ENCODE results near the gene CDH23. TPM values are rescaled to one million over a fixed set of nuclear protein-coding genes. Genes with fewer than 3 reads are reported as not detected.
A peak's percentile ranks its signal among the peaks of the same experiment; 100 is the strongest.

The CDH23 gene
- total RNA-seq, 4 donors from 2014 or later: 0.72 to 4.1 (median 2.2) TPM

GRCh38 chr10:71790749-71791440 lies 394.2 kb downstream of the CDH23 start:
- H3K4me3 ChIP-seq: no peak overlapping the region
- no peak for TF ChIP-seq POLR2A (IDR thresholded peaks at IDR 0.05)
- no peak overlapping the region for H3K27ac ChIP-seq
- DNase-seq (ENCODE audit: low spot score in 2 of 2): no peak
- H3K27me3 ChIP-seq: no peaks in the 10 kb centered on the region
- WGBS: 87% methylated on average over 17 of the region's 17 CpGs
- no peaks in the 10 kb centered on the region for H3K36me3 ChIP-seq
- H3K9me3 ChIP-seq: no peaks in the 10 kb centered on the region
- no peaks in the 10 kb centered on the region for H3K4me1 ChIP-seq

- Histone ChIP-seq H3K27me3 (no peaks in the 10 kb centered on the region), H3K27ac (no peak overlapping the region), H3K9me3 (no peaks in the 10 kb centered on the region), H3K4me3 (no peak overlapping the region), H3K36me3 (no peaks in the 10 kb centered on the region), H3K4me1 (no peaks in the 10 kb centered on the region)
- TF ChIP-seq CTCF (IDR thresholded peaks at IDR 0.05) (no peak), POLR2A (IDR thresholded peaks at IDR 0.05) (no peak)
- DNase-seq (ENCODE audit: low spot score in 2 of 2): no peak
- 28% methylated on average over 2 of the region's 2 CpGs for WGBS
Measured at GRCh38 chr10:71795248-71795647, 398.5 kb downstream of the CDH23 start.

- Histone ChIP-seq H3K4me3 (no peak overlapping the region), H3K27me3 (no peaks in the 10 kb centered on the region), H3K9me3 (no peaks in the 10 kb centered on the region), H3K27ac (no peak overlapping the region), H3K4me1 (no peaks in the 10 kb centered on the region), H3K36me3 (no peaks in the 10 kb centered on the region)
- no peak for DNase-seq (ENCODE audit: low spot score in 2 of 2)
- WGBS: 75% methylated on average over 7 of the region's 7 CpGs
- TF ChIP-seq CTCF (IDR thresholded peaks at IDR 0.05): no peak
- no peak for TF ChIP-seq POLR2AphosphoS5 (IDR thresholded peaks at IDR 0.05)
- no peak for TF ChIP-seq EP300 (IDR thresholded peaks at IDR 0.05)
- no peak for TF ChIP-seq POLR2A (IDR thresholded peaks at IDR 0.05)
Measured at GRCh38 chr10:71796749-71797405, 400.2 kb downstream of the CDH23 start.

- H3K27me3 ChIP-seq: no peaks in the 10 kb centered on the region
- no peaks in the 10 kb centered on the region for H3K4me1 ChIP-seq
- H3K9me3 ChIP-seq: no peaks in the 10 kb centered on the region
- peak in 1 of 2 donors; percentile 71 for DNase-seq (ENCODE audit: low spot score in 2 of 2)
- WGBS: 70% methylated on average over 10 of the region's 10 CpGs
- no peak for TF ChIP-seq POLR2AphosphoS5 (IDR thresholded peaks at IDR 0.05)
- H3K36me3 ChIP-seq: no peaks in the 10 kb centered on the region
- no peak overlapping the region for H3K4me3 ChIP-seq
- H3K27ac ChIP-seq: no peak overlapping the region
Measured at GRCh38 chr10:71797533-71798307, 401.0 kb downstream of the CDH23 start.

GRCh38 chr10:71798308-71798624 lies 401.5 kb downstream of the CDH23 start:
- DNase-seq (ENCODE audit: low spot score in 2 of 2): no peak
- H3K4me3 ChIP-seq: no peak overlapping the region
- H3K36me3 ChIP-seq: no peaks in the 10 kb centered on the region
- no peak for TF ChIP-seq POLR2AphosphoS5 (IDR thresholded peaks at IDR 0.05)
- no peaks in the 10 kb centered on the region for H3K4me1 ChIP-seq
- WGBS: no CpG with 5 or more reads among the region's 6 CpGs
- H3K27ac ChIP-seq: no peak overlapping the region
- H3K9me3 ChIP-seq: no peaks in the 10 kb centered on the region
- no peaks in the 10 kb centered on the region for H3K27me3 ChIP-seq

GRCh38 chr10:71799112-71799511 lies 402.4 kb downstream of the CDH23 start:
- Histone ChIP-seq H3K36me3 (no peaks in the 10 kb centered on the region), H3K9me3 (no peaks in the 10 kb centered on the region), H3K27me3 (no peaks in the 10 kb centered on the region), H3K4me1 (no peaks in the 10 kb centered on the region), H3K4me3 (no peak overlapping the region), H3K27ac (no peak overlapping the region)
- DNase-seq (ENCODE audit: low spot score in 2 of 2): no peak
- 96% methylated on average over 3 of the region's 10 CpGs for WGBS
- TF ChIP-seq EP300 (IDR thresholded peaks at IDR 0.05): no peak
- TF ChIP-seq POLR2A (IDR thresholded peaks at IDR 0.05): no peak
- no peak for TF ChIP-seq POLR2AphosphoS5 (IDR thresholded peaks at IDR 0.05)
- no peak for TF ChIP-seq CTCF (IDR thresholded peaks at IDR 0.05)

Data from suprapubic skin (tissue), 4 donors.